ENCODE data around the gene SLC6A12.

Gene SLC6A12

GRCh38 chr12:160858-161257 is 53.1 kb downstream of the SLC6A12 start:
- no peak for DNase-seq

DNA sequence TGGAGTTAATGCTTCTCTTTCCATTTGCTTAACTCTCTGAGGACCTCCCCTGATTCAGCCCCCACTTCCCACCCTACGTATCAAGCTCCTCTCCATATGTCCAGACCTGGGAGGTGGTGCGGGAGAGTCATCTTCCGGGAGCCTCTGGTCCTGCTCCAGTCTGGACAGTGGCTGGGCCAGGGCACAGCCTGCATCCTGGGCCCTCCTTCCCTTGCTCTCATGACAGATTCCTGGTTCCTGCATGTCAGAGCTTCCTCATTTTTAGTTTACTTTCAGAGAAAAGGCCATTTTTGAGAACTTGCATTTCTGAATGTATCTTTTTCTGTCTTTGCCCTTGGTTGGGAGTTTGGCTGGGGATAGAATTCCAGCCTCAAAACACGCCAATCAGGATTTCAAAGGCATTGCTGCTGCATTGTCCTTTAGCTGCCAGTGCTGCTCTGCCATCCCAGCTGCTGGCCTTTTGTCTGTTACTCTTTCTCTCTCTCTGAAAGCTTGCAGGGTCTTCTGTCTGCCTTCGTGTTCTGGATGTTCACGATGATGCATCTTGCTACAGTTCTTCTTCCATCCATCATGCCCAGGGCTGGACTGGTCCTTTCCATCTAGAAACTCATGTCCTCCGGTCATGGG is 54.7 kb downstream of the SLC6A12 start:
- DNase-seq, result no peak

DNA sequence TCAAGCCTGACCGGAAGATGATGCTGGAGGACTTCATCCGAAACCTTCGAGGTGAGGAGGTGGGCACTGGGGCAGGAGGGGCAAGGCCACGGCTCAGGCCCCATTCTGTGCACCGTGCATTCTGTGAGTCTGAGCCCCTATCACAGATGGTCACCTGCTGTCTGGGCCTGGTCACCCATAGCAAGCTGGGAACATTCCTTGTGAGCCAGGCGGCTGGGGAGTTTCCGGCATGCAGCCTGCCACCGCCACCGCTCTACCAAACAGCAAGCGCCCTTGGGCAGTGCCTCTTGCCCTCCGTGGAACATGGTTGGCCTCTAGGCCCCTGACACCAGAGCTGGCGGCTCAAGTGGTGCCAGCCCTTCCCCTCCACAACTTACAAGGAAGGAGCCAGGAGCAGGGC is 56.3 kb downstream of the SLC6A12 start:
- DNase-seq, result no peak

- no peak for DNase-seq
These were observed 57.0 kb downstream of the SLC6A12 start for GRCh38 chr12:156945-157344.

- no peak for DNase-seq
These were observed 58.3 kb downstream of the SLC6A12 start for GRCh38 chr12:155646-156045.

- DNase-seq, result no peak
These were observed 59.0 kb downstream of the SLC6A12 start for GRCh38 chr12:155006-155405.

- no peak for DNase-seq
These were observed 59.9 kb downstream of the SLC6A12 start for GRCh38 chr12:154058-154457.

- DNase-seq, result peak; percentile 79
These were observed 60.7 kb downstream of the SLC6A12 start for GRCh38 chr12:153080-153746.

- no peak for DNase-seq
These were observed 61.5 kb downstream of the SLC6A12 start for GRCh38 chr12:152440-152839.

- no peak for DNase-seq
These were observed 62.4 kb downstream of the SLC6A12 start for GRCh38 chr12:151579-151978.

DNA sequence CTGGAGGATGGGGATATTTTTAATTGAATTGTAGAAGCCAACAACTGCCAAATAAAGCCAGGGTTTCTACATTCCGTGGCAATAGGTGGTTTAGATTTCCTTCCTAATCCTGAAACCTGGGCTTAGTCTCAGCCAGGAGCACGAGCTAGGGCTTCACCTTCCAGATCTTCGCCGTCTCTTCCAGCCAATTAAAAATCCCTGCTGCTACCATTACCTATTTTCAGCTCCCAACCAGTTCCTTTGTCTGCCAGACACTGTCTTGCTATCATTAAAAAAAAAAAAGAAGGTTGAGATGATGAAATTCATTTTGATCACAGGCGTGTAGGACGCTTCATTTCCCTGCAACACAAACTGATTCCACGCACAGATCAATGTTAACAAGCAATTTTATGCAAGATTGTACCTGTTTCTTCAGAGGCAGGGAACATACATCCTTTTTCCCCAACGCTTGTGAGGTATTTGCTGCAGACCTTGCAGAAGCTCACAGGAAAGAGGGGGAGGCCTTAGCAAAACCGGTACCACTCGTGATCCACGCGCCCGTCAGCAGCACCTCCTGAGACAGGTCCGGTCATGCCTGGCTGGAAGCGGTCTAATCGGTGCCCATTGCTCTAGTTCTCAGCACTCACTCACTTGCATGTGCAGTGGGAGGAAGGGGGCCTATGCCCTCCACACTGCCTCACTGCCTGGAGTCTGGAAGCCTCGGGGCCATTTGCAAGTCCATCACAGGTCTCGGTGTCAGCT is 65.1 kb downstream of the SLC6A12 start:
- DNase-seq, result no peak

DNA sequence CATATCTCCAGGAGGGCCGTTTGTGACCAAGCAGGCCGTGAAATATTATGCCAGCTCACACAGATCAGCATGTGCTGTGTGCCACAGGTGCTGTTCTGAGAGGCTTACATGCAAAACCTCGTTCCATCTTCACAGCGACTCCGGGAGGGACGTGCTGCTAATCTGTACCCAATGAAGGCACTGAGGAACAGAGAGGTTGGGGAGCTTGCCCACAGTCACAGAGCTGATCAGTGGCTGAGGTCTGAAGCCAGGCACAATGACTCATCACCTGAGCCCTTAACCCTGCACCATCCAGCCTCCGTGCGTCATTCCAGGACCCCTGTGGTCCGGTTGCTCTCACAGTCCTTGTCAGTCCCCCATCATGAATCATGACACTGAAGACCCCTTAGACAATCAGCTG is 66.7 kb downstream of the SLC6A12 start:
- DNase-seq, result no peak

- no peak for DNase-seq
These were observed 68.5 kb downstream of the SLC6A12 start for GRCh38 chr12:145369-145960.

- DNase-seq, result no peak
These were observed 69.2 kb downstream of the SLC6A12 start for GRCh38 chr12:144650-145284.

GRCh38 chr12:143964-144649 is 69.8 kb downstream of the SLC6A12 start:
- no peak for DNase-seq

GRCh38 chr12:140162-140561 is 73.8 kb downstream of the SLC6A12 start:
- DNase-seq, result no peak
